Panc1 (cell line): ENCODE results near the gene MYO18A. TPM values are rescaled to one million over a fixed set of nuclear protein-coding genes. Genes with fewer than 3 reads are reported as not detected.

ENCODE experiments used
- ATAC-seq: fragments of 200-7000 bp; cut with Tn5 transposase; 2 replicates; pipeline ENCODE4 v1.9.1; 2020; ENCODE audit warnings: mild to moderate bottlenecking, moderate library complexity
- BruUV-seq: library from RNA; stranded (reverse); fragments of 400-500 nt; replicated peaks from 2 replicates; lab custom pipeline; 2021; lab: Mats Ljungman, UMichigan
- CTCF ChIA-PET: fragments of 300-600 bp; sonication (Branson Sonifier 250); formaldehyde crosslinking; loops from one replicate; lab custom pipeline; 2022; ENCODE audit warnings: antibody characterized with exemption; lab: Charles Lee
- POLR2A ChIA-PET: fragments of 300-600 bp; sonication (Branson Sonifier 250); formaldehyde crosslinking; loops from one replicate; lab custom pipeline; 2022; ENCODE audit warnings: antibody characterized with exemption; lab: Charles Lee
- DNase-seq: peaks from one replicate; pipeline ENCODE4 v3.0.0-alpha.2; 2010; ENCODE audit warnings: low read depth, low spot score
- H3K27ac ChIP-seq: 2 replicates; pipeline ENCODE4 v1.5.1; 2011; ENCODE audit warnings: mild to moderate bottlenecking, low read length, inconsistent platforms
- H3K27me3 ChIP-seq: fragments of 200-500 bp; sonication (Bioruptor generic); 2 replicates; pipeline ENCODE4 v1.6.0; 2014; ENCODE audit warnings: low read length, inconsistent platforms; ENCODE audit not compliant: control insufficient read depth, insufficient read depth
- H3K36me3 ChIP-seq: fragments of 200-500 bp; sonication (Bioruptor generic); 2 replicates; pipeline ENCODE4 v1.5.1; 2014; ENCODE audit warnings: inconsistent platforms, mild to moderate bottlenecking, low read length, moderate library complexity; ENCODE audit not compliant: control insufficient read depth, insufficient read depth
- H3K4me1 ChIP-seq: 2 replicates; pipeline ENCODE4 v1.5.1; 2011; ENCODE audit warnings: inconsistent platforms, mild to moderate bottlenecking, low read length, moderate library complexity; ENCODE audit not compliant: control insufficient read depth, insufficient read depth
- H3K4me3 ChIP-seq, 2 experiments: 2 replicates each; pipeline ENCODE4 v1.5.1; 2011 to 2012; ENCODE audit warnings: low read depth in 2 of 2, low read length in 2 of 2, mild to moderate bottlenecking in 2 of 2, inconsistent platforms in 1 of 2, moderate library complexity in 1 of 2
- H3K9me3 ChIP-seq: fragments of 200-500 bp; sonication (Bioruptor generic); 2 replicates; pipeline ENCODE4 v1.5.1; 2014; ENCODE audit warnings: low read depth, mild to moderate bottlenecking, inconsistent platforms, low read length, moderate library complexity; ENCODE audit not compliant: control insufficient read depth, insufficient read depth
- CTCF ChIP-seq: fragments of 450-650 bp; IDR thresholded peaks from 2 replicates; pipeline ENCODE4 v1.5.1; 2017; ENCODE audit warnings: mild to moderate bottlenecking
- POLR2AphosphoS5 ChIP-seq: IDR thresholded peaks from 2 replicates; pipeline ENCODE4 v1.6.1; 2012; ENCODE audit warnings: mild to moderate bottlenecking, low read depth, low read length, moderate library complexity
- REST ChIP-seq, 2 experiments: IDR thresholded peaks; 2 replicates each; pipeline ENCODE4 v1.6.1; 2011 to 2012; ENCODE audit warnings: low read depth in 2 of 2, control low read depth in 1 of 2, low read length in 1 of 2, mild to moderate bottlenecking in 1 of 2, moderate library complexity in 1 of 2; ENCODE audit not compliant: insufficient read depth in 1 of 2
- SIN3A ChIP-seq: IDR thresholded peaks from 2 replicates; pipeline ENCODE4 v1.6.1; 2012; ENCODE audit warnings: low read depth, mild to moderate bottlenecking, low read length, moderate library complexity, borderline replicate concordance; ENCODE audit not compliant: insufficient read depth
- TCF7L2 ChIP-seq: IDR thresholded peaks from 2 replicates; pipeline ENCODE4 v1.6.1; 2011; ENCODE audit warnings: mild to moderate bottlenecking, low read depth, low read length, inconsistent platforms
- in situ Hi-C: cut with HindIII; loops from 2 replicates; pipeline ENCODE4 v1.10.0; 2016; ENCODE audit warnings: low sequenced_read_pairs, low pct_unique_long_range_greater_than_20kb
- intact Hi-C: fragments of 100-400 bp; cut with micrococcal nuclease; formaldehyde crosslinking; loops from one replicate; pipeline ENCODE4 v1.10.0; 2022; ENCODE audit not compliant: unreplicated experiment
- total RNA-seq: library from RNA; stranded (reverse); gene quantifications from one replicate; pipeline ENCODE4 v1.2.1, GENCODE V29; 2021; ENCODE audit not compliant: unreplicated experiment

Gene MYO18A
- total RNA-seq, 1 experiment from 2014 or later: 108 TPM

- Histone ChIP-seq H3K27ac (no peak overlapping the region), H3K36me3 (peaks cover 5% of the 10 kb centered on the region), H3K9me3 (no peaks in the 10 kb centered on the region), H3K27me3 (no peaks in the 10 kb centered on the region), H3K4me1 (no peaks in the 10 kb centered on the region), H3K4me3 (no peak overlapping the region)
- BruUV-seq: no TSS peak
- in situ Hi-C loops: no loop called here
- ChIA-PET POLR2A (interaction anchor here (1.1 kb wide), 1 partner anchor 19 kb away, joined by 4 read pairs; no protein-coding TSS in a partner anchor), CTCF (interaction anchor here (1.3 kb wide), 1 partner anchor 114 kb away, joined by 5 read pairs; no protein-coding TSS in a partner anchor)
- DNase-seq (no peak), ATAC-seq (no peak)
- TF ChIP-seq REST (IDR thresholded peaks at IDR 0.05; ENCODE audit: insufficient read depth in 1 of 2, low read depth in 2 of 2, low read length in 1 of 2) (no peak), SIN3A (no peak), TCF7L2 (no peak), CTCF (no peak), POLR2AphosphoS5 (no peak)
- intact Hi-C loops: no loop called here
Measured at GRCh38 chr17:29079433-29079832, 100.8 kb downstream of the MYO18A start.

GRCh38 chr17:29078183-29079045, 101.8 kb downstream of the MYO18A start:
- Histone ChIP-seq H3K36me3 (peaks cover 3% of the 10 kb centered on the region), H3K27ac (no peak overlapping the region), H3K27me3 (no peaks in the 10 kb centered on the region), H3K4me3 (no peak overlapping the region), H3K9me3 (no peaks in the 10 kb centered on the region), H3K4me1 (no peaks in the 10 kb centered on the region)
- intact Hi-C loops (no loop called here), in situ Hi-C loops (no loop called here)
- ChIA-PET POLR2A (no interaction called here), CTCF (interaction anchor here (1.3 kb wide), 1 partner anchor 113 kb away, joined by 5 read pairs; no protein-coding TSS in a partner anchor)
- ATAC-seq (no peak), DNase-seq (no peak)
- BruUV-seq: no TSS peak
- TF ChIP-seq POLR2AphosphoS5 (no peak), CTCF (no peak)
